K562 (cell line): ENCODE results near the gene TCEA3. TPM values are rescaled to one million over a fixed set of nuclear protein-coding genes. Genes with fewer than 3 reads are reported as not detected.

ENCODE experiments used
- EZH2 ChIP-seq: IDR thresholded peaks from 2 replicates; pipeline ENCODE4 v1.6.1; 2012; ENCODE audit warnings: low read depth, mild to moderate bottlenecking, inconsistent platforms, low read length, borderline replicate concordance
- HINFP ChIP-seq: fragments of 450-650 bp; conservative IDR thresholded peaks from 2 replicates; pipeline ENCODE4 v1.6.1; 2016; ENCODE audit warnings: missing genetic modification characterization, low read depth, mild to moderate bottlenecking, control low read depth, missing compliant biosample characterization
- SFPQ ChIP-seq: fragments of 200-400 bp; formaldehyde crosslinking; IDR thresholded peaks from 2 replicates; pipeline ENCODE4 v1.6.1; 2017; ENCODE audit warnings: mild to moderate bottlenecking, low read depth, low read length, moderate library complexity
- TCF7L2 ChIP-seq: fragments of 150-350 bp; IDR thresholded peaks from 2 replicates; pipeline ENCODE4 v1.6.1; 2016; ENCODE audit warnings: low read depth, mild to moderate bottlenecking, low read length, moderate library complexity
- YY1 ChIP-seq, 3 experiments: IDR thresholded peaks; 2 replicates each; pipeline ENCODE4 v1.6.1; 2011; ENCODE audit warnings: low read length in 2 of 3, mild to moderate bottlenecking in 2 of 3, moderate library complexity in 2 of 3, borderline replicate concordance in 1 of 3, control low read depth in 1 of 3, low read depth in 1 of 3; ENCODE audit not compliant: insufficient read depth in 3 of 3, insufficient replicate concordance in 2 of 3, control insufficient read depth in 1 of 3, insufficient read length in 1 of 3; ENCODE audit errors: extremely low read depth in 1 of 3
- ZFX ChIP-seq: sonication (generic); formaldehyde crosslinking; IDR thresholded peaks from 2 replicates; pipeline ENCODE4 v1.8.0; 2022; ENCODE audit warnings: mild to moderate bottlenecking, missing genetic modification reagents, moderate library complexity
- ZNF212 ChIP-seq: fragments of 450-650 bp; formaldehyde crosslinking; IDR thresholded peaks from 2 replicates; pipeline ENCODE4 v1.4.0; 2020; ENCODE audit warnings: mild to moderate bottlenecking
- ZNF586 ChIP-seq: fragments of 450-650 bp; formaldehyde crosslinking; conservative IDR thresholded peaks from 2 replicates; pipeline ENCODE4 v1.4.0; 2020; ENCODE audit warnings: mild to moderate bottlenecking, moderate library complexity
- ZNF696 ChIP-seq: fragments of 250-450 bp; sonication (Bioruptor Pico); conservative IDR thresholded peaks from 2 replicates; pipeline ENCODE4 v1.4.0; 2020; ENCODE audit warnings: mild to moderate bottlenecking, moderate library complexity
- polyA plus RNA-seq, 8 experiments: library from polyadenylated mRNA; depleted of rRNA in 4 of 8; stranded (reverse) in 5 of 8; unstranded in 3 of 8; fragments of >200 nt; fragmentation: Nextera tagmentation in 2 of 8; fragmentation: Illumina TruSeq in 1 of 8; extraction: Ambion mirVana in 2 of 8; extraction: Trizol in 1 of 8; gene quantifications; 2 replicates each; pipeline versions ENCODE4 v1.2.1 to v1.2.3, GENCODE V29; 2011 to 2014; ENCODE audit warnings: inconsistent platforms in 1 of 8, missing spikeins in 1 of 8
- total RNA-seq, 7 experiments: library from RNA; depleted of rRNA in 6 of 7; stranded (reverse); fragments of >200 nt in 6 of 7; fragmentation: Illumina TruSeq in 2 of 7; extraction: Trizol in 2 of 7; gene quantifications; 2 replicates each; pipeline versions ENCODE4 v1.2.1 to v1.2.3, GENCODE V29; 2011 to 2021; ENCODE audit warnings: low replicate concordance in 1 of 7
- TF ChIP-seq, protein P1 (sequence below), 3 experiments: fragments of 200-800 bp in 1 of 3; fragments of 250-450 bp in 1 of 3; fragments of 450-650 bp in 1 of 3; sonication (Bioruptor Pico) in 1 of 3; sonication (Bioruptor generic) in 1 of 3; formaldehyde crosslinking in 1 of 3; IDR thresholded peaks; 2 replicates each; pipeline versions ENCODE4 v1.6.1 to v1.8.0; 2016 to 2022; ENCODE audit warnings: mild to moderate bottlenecking in 2 of 3, missing genetic modification characterization in 2 of 3, missing compliant biosample characterization in 1 of 3, moderate library complexity in 1 of 3
- TF ChIP-seq, protein P2 (sequence below): sonication (generic); formaldehyde crosslinking; IDR thresholded peaks from 2 replicates; pipeline ENCODE4 v1.8.1; 2023; ENCODE audit warnings: missing genetic modification reagents, mild to moderate bottlenecking, borderline replicate concordance

TCEA3 gene
- total and polyA plus RNA-seq, 9 of the 15 experiments (the other 6 are each of a cell fraction or from before 2014, with no cell fraction given) = 0.03 to 0.55 (median 0.36) TPM

DNA sequence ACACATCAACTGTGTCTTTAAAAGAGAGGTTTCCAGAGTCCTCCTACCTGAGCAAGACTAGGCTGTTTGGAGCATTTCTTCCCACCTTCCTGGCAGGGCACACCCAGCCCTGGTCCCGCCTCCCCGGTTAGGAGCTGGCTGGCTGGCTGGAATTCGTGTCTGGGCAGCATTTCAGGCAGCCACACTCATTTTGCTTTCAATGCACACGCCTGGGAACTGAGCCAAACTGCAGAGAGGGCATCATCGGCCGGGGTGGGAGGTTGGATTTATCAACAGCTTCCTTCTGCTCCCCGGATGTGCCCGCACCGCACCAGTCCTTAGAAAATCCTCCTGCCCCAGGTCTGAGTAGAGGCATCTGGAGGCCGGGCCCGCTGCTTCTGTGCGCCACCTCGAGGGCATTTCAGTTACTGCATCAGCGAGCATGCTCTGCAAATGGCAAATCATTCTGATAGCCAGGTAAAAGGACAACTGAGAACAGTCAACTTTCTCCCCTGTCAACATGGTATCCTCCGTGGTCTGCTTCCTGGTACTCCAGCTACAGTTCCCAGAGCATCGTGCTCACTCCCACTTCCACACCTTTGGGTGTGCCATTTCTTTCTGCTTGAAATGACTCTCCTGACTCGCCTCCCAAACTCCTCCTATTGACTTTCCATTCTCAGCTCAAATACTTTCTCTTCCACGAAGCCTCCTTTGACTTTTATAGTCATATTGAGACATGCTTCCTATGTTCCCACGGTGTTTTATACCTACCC is 20.6 kb downstream of the TCEA3 start (continued):
- TF ChIP-seq ZFX (CRISPR knock-in tag) = peak; percentile 33; the same call in 1 of the 2 replicates
- TF ChIP-seq HINFP (tag) = no peak
- no peak for TF ChIP-seq TCF7L2
- no peak for TF ChIP-seq ZNF586 (CRISPR knock-in tag)
- no peak for TF ChIP-seq ZNF696 (CRISPR knock-in tag)
- TF ChIP-seq, protein P1, sequence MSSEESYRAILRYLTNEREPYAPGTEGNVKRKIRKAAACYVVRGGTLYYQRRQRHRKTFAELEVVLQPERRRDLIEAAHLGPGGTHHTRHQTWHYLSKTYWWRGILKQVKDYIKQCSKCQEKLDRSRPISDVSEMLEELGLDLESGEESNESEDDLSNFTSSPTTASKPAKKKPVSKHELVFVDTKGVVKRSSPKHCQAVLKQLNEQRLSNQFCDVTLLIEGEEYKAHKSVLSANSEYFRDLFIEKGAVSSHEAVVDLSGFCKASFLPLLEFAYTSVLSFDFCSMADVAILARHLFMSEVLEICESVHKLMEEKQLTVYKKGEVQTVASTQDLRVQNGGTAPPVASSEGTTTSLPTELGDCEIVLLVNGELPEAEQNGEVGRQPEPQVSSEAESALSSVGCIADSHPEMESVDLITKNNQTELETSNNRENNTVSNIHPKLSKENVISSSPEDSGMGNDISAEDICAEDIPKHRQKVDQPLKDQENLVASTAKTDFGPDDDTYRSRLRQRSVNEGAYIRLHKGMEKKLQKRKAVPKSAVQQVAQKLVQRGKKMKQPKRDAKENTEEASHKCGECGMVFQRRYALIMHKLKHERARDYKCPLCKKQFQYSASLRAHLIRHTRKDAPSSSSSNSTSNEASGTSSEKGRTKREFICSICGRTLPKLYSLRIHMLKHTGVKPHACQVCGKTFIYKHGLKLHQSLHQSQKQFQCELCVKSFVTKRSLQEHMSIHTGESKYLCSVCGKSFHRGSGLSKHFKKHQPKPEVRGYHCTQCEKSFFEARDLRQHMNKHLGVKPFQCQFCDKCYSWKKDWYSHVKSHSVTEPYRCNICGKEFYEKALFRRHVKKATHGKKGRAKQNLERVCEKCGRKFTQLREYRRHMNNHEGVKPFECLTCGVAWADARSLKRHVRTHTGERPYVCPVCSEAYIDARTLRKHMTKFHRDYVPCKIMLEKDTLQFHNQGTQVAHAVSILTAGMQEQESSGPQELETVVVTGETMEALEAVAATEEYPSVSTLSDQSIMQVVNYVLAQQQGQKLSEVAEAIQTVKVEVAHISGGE (CRISPR knock-in tag; IDR thresholded peaks at IDR 0.05) = peak in 1 of 3 experiments; percentile 74; a peak in 2 of 6 replicates
- TF ChIP-seq YY1 (IDR thresholded peaks at IDR 0.05; ENCODE audit: borderline replicate concordance in 1 of 3, control insufficient read depth in 1 of 3, extremely low read depth in 1 of 3, insufficient read depth in 3 of 3, insufficient read length in 1 of 3, insufficient replicate concordance in 2 of 3, low read depth in 1 of 3, low read length in 2 of 3) = peak in 1 of 3 experiments; percentile 58
- TF ChIP-seq, protein P2, sequence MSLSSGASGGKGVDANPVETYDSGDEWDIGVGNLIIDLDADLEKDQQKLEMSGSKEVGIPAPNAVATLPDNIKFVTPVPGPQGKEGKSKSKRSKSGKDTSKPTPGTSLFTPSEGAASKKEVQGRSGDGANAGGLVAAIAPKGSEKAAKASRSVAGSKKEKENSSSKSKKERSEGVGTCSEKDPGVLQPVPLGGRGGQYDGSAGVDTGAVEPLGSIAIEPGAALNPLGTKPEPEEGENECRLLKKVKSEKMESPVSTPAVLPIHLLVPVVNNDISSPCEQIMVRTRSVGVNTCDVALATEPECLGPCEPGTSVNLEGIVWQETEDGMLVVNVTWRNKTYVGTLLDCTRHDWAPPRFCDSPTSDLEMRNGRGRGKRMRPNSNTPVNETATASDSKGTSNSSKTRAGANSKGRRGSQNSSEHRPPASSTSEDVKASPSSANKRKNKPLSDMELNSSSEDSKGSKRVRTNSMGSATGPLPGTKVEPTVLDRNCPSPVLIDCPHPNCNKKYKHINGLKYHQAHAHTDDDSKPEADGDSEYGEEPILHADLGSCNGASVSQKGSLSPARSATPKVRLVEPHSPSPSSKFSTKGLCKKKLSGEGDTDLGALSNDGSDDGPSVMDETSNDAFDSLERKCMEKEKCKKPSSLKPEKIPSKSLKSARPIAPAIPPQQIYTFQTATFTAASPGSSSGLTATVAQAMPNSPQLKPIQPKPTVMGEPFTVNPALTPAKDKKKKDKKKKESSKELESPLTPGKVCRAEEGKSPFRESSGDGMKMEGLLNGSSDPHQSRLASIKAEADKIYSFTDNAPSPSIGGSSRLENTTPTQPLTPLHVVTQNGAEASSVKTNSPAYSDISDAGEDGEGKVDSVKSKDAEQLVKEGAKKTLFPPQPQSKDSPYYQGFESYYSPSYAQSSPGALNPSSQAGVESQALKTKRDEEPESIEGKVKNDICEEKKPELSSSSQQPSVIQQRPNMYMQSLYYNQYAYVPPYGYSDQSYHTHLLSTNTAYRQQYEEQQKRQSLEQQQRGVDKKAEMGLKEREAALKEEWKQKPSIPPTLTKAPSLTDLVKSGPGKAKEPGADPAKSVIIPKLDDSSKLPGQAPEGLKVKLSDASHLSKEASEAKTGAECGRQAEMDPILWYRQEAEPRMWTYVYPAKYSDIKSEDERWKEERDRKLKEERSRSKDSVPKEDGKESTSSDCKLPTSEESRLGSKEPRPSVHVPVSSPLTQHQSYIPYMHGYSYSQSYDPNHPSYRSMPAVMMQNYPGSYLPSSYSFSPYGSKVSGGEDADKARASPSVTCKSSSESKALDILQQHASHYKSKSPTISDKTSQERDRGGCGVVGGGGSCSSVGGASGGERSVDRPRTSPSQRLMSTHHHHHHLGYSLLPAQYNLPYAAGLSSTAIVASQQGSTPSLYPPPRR = no peak
- no peak for TF ChIP-seq SFPQ
- TF ChIP-seq EZH2 = no peak
- TF ChIP-seq ZNF212 (CRISPR knock-in tag) = no peak
